Limb (tissue), 2 donors: Measurements from ENCODE around the gene VGLL2.

Experiments used
- DNase-seq, 2 donors: peaks; one replicate each; pipeline ENCODE4 v3.0.0-alpha.2; 2016; ENCODE audit errors: extremely low spot score in 2 of 2

VGLL2 gene

GRCh38 chr6:117268924-117269323 lies 3.6 kb downstream of the VGLL2 start:
- no peak for DNase-seq

- no peak for DNase-seq
Measured at GRCh38 chr6:117269638-117270054, 4.3 kb downstream of the VGLL2 start.

- peak in 1 of 2 donors; percentile 52 for DNase-seq
Measured at GRCh38 chr6:117270055-117270842, 4.9 kb downstream of the VGLL2 start.

- DNase-seq = no peak
Measured at GRCh38 chr6:117270843-117271507, 5.6 kb downstream of the VGLL2 start.

- no peak for DNase-seq
Measured at GRCh38 chr6:117272032-117272866, 6.9 kb downstream of the VGLL2 start.

- DNase-seq = peak in 1 of 2 donors; percentile 38
Measured at GRCh38 chr6:117272891-117273290, 7.5 kb downstream of the VGLL2 start.

GRCh38 chr6:117275205-117275604 lies 9.8 kb downstream of the VGLL2 start:
- DNase-seq = no peak

- no peak for DNase-seq
Measured at GRCh38 chr6:117275711-117276110, 10.4 kb downstream of the VGLL2 start.

- no peak for DNase-seq
Measured at GRCh38 chr6:117276778-117277316, 11.5 kb downstream of the VGLL2 start.

- no peak for DNase-seq
Measured at GRCh38 chr6:117280922-117281321, 15.6 kb downstream of the VGLL2 start.

GRCh38 chr6:117288083-117288715 lies 22.8 kb downstream of the VGLL2 start:
- DNase-seq = no peak

GRCh38 chr6:117290173-117290846 lies 25.0 kb downstream of the VGLL2 start:
- no peak for DNase-seq

GRCh38 chr6:117298941-117299340 lies 33.6 kb downstream of the VGLL2 start:
- no peak for DNase-seq

- no peak for DNase-seq
Measured at GRCh38 chr6:117303323-117303722, 38.0 kb downstream of the VGLL2 start.

- no peak for DNase-seq
Measured at GRCh38 chr6:117304446-117304845, 39.1 kb downstream of the VGLL2 start.

- DNase-seq = no peak
Measured at GRCh38 chr6:117306227-117306790, 41.0 kb downstream of the VGLL2 start.

- DNase-seq = no peak
Measured at GRCh38 chr6:117307655-117308054, 42.3 kb downstream of the VGLL2 start.

- DNase-seq = no peak
Measured at GRCh38 chr6:117309069-117309468, 43.7 kb downstream of the VGLL2 start.

GRCh38 chr6:117309611-117310010 lies 44.3 kb downstream of the VGLL2 start:
- DNase-seq = no peak

- DNase-seq = no peak
Measured at GRCh38 chr6:117311310-117311709, 46.0 kb downstream of the VGLL2 start.
